PC-3 (cell line): ENCODE data around the gene HOXB2. TPM values are rescaled to one million over a fixed set of nuclear protein-coding genes. Genes with fewer than 3 reads are reported as not detected.

Experiments
- ATAC-seq: fragments of 200-7000 bp; cut with Tn5 transposase; 2 replicates; pipeline ENCODE4 v1.9.1; 2020; ENCODE audit warnings: mild to moderate bottlenecking, moderate library complexity
- BruUV-seq: library from RNA; stranded (reverse); fragments of 400-500 nt; replicated peaks from 2 replicates; lab custom pipeline; 2021; lab: Mats Ljungman, UMichigan
- CTCF ChIA-PET: fragments of 300-600 bp; sonication (Branson Sonifier 250); formaldehyde crosslinking; loops from one replicate; lab custom pipeline; 2022; ENCODE audit warnings: antibody characterized with exemption; lab: Charles Lee
- POLR2A ChIA-PET: fragments of 300-600 bp; sonication (Branson Sonifier 250); formaldehyde crosslinking; loops from one replicate; lab custom pipeline; 2022; ENCODE audit warnings: antibody characterized with exemption; ENCODE audit not compliant: unreplicated experiment; lab: Charles Lee
- DNase-seq: peaks from one replicate; pipeline ENCODE4 v3.0.0-alpha.2; 2015
- H2AFZ ChIP-seq: fragments of 300-600 bp; sonication (generic); 2 replicates; pipeline ENCODE4 v1.6.0; 2016; ENCODE audit warnings: antibody characterized with exemption, low read length
- H3F3A ChIP-seq: fragments of 300-600 bp; sonication (generic); one replicate; pipeline ENCODE4 v1.6.0; 2017; ENCODE audit warnings: antibody characterized with exemption, low read length, control low read depth, mild to moderate bottlenecking; ENCODE audit not compliant: unreplicated experiment
- H3K27ac ChIP-seq: fragments of 300-600 bp; sonication (generic); 2 replicates; pipeline ENCODE4 v1.5.1; 2016; ENCODE audit warnings: mild to moderate bottlenecking, low read length
- H3K27me3 ChIP-seq: fragments of 300-600 bp; sonication (generic); 2 replicates; pipeline ENCODE4 v1.6.1; 2016; ENCODE audit warnings: low read length, mixed read lengths
- H3K36me3 ChIP-seq: fragments of 300-600 bp; sonication (generic); 2 replicates; pipeline ENCODE4 v1.6.1; 2016; ENCODE audit warnings: low read depth, mixed run types, low read length, mixed read lengths
- H3K4me1 ChIP-seq: fragments of 300-600 bp; sonication (generic); 2 replicates; pipeline ENCODE4 v1.5.1; 2016; ENCODE audit warnings: low read length; ENCODE audit not compliant: insufficient read depth
- H3K4me2 ChIP-seq: fragments of 300-600 bp; sonication (generic); 2 replicates; pipeline ENCODE4 v1.6.0; 2016; ENCODE audit warnings: low read length
- H3K4me3 ChIP-seq: fragments of 300-600 bp; sonication (generic); 2 replicates; pipeline ENCODE4 v1.5.1; 2016; ENCODE audit warnings: mild to moderate bottlenecking, low read length, mixed read lengths
- H3K79me2 ChIP-seq: fragments of 300-600 bp; sonication (generic); 2 replicates; pipeline ENCODE4 v1.6.1; 2017; ENCODE audit warnings: low read length, mixed read lengths
- H3K9ac ChIP-seq: fragments of 300-600 bp; sonication (generic); 2 replicates; pipeline ENCODE4 v1.6.0; 2016; ENCODE audit warnings: mild to moderate bottlenecking, low read length
- H3K9me2 ChIP-seq: fragments of 300-600 bp; sonication (generic); replicated peaks from 2 replicates; pipeline ENCODE4 v1.6.1; 2016; ENCODE audit warnings: mixed run types, low read length, mixed read lengths
- H3K9me3 ChIP-seq: fragments of 300-600 bp; sonication (generic); 2 replicates; pipeline ENCODE4 v1.6.1; 2016; ENCODE audit warnings: low read length, mixed read lengths
- H4K20me1 ChIP-seq: fragments of 300-600 bp; sonication (generic); 2 replicates; pipeline ENCODE4 v1.6.1; 2016; ENCODE audit warnings: low read length, mixed read lengths
- CTCF ChIP-seq: fragments of 300-600 bp; sonication (generic); conservative IDR thresholded peaks from 2 replicates; pipeline ENCODE4 v1.5.1; 2017; ENCODE audit warnings: antibody characterized with exemption, low read depth, mild to moderate bottlenecking, low read length
- EZH2 ChIP-seq: fragments of 300-600 bp; sonication (generic); IDR thresholded peaks from one replicate; pipeline ENCODE4 v1.6.1; 2017; ENCODE audit warnings: antibody characterized with exemption, mild to moderate bottlenecking, low read length; ENCODE audit not compliant: unreplicated experiment
- EZH2phosphoT487 ChIP-seq: fragments of 300-600 bp; sonication (generic); IDR thresholded peaks from 2 replicates; pipeline ENCODE4 v1.6.1; 2018; ENCODE audit warnings: mild to moderate bottlenecking, antibody characterized with exemption, low read length, borderline replicate concordance
- intact Hi-C: fragments of 100-400 bp; cut with micrococcal nuclease; formaldehyde crosslinking; loops from 2 replicates; pipeline ENCODE4 v1.9.0; 2023
- total RNA-seq: library from RNA; depleted of rRNA; stranded (reverse); fragments of >200 nt; gene quantifications from 2 replicates; pipeline ENCODE4 v1.2.3, GENCODE V29; 2014

Gene HOXB2
- total RNA-seq, 1 experiment from 2014 or later: 1.1 TPM

- Histone ChIP-seq H2AFZ (no peak overlapping the region), H3K4me2 (no peak overlapping the region), H3K4me3 (no peak overlapping the region), H4K20me1 (no peaks in the 10 kb centered on the region), H3K9ac (no peak overlapping the region), H3K4me1 (peaks cover 18% of the 10 kb centered on the region), H3K27me3 (no peaks in the 10 kb centered on the region), H3K9me2 (no peaks in the 10 kb centered on the region), H3K27ac (no peak overlapping the region), H3F3A (no peaks in the 10 kb centered on the region), H3K79me2 (no peaks in the 10 kb centered on the region; the same call in 1 of the 2 replicates), H3K9me3 (no peaks in the 10 kb centered on the region), H3K36me3 (no peaks in the 10 kb centered on the region)
- no peak for DNase-seq
- TF ChIP-seq CTCF (no peak), EZH2phosphoT487 (no peak), EZH2 (no peak)
- no peak for ATAC-seq
- ChIA-PET POLR2A (no interaction called here), CTCF (interaction anchor here (0.8 kb wide), 1 partner anchor 201 kb away, joined by 8 read pairs; no protein-coding TSS in a partner anchor)
- intact Hi-C loops: no loop called here
- BruUV-seq: no TSS peak
These were observed 6.9 kb upstream of the HOXB2 start for GRCh38 chr17:48551596-48552465.

- intact Hi-C loops: no loop called here
These were observed 6.3 kb upstream of the HOXB2 start for GRCh38 chr17:48551214-48551555.

More at GRCh38 chr17:48551214-48551555, 6.3 kb upstream of the HOXB2 start:
- Histone ChIP-seq H3K4me3 (no peak overlapping the region), H2AFZ (no peak overlapping the region), H3K79me2 (no peaks in the 10 kb centered on the region; the same call in 1 of the 2 replicates), H3K27ac (no peak overlapping the region), H3K9ac (no peak overlapping the region), H3F3A (no peaks in the 10 kb centered on the region), H3K4me1 (peaks cover 11% of the 10 kb centered on the region), H4K20me1 (no peaks in the 10 kb centered on the region), H3K36me3 (no peaks in the 10 kb centered on the region), H3K9me3 (no peaks in the 10 kb centered on the region), H3K27me3 (no peaks in the 10 kb centered on the region), H3K9me2 (no peaks in the 10 kb centered on the region), H3K4me2 (no peak overlapping the region)
- ChIA-PET CTCF (no interaction called here), POLR2A (no interaction called here)
- no peak for TF ChIP-seq EZH2phosphoT487
- no peak for TF ChIP-seq EZH2
- TF ChIP-seq CTCF: no peak
- BruUV-seq: no TSS peak
- DNase-seq (no peak), ATAC-seq (no peak)
